ENCODE measurements around the gene SMIM38.

SMIM38 gene

GRCh38 chr11:69150175-69150574, 5.6 kb upstream of the SMIM38 start:
- DNase-seq (ENCODE audit: insufficient read length, low spot score) (no peak), FAIRE-seq (no peak)
- no peak for TF ChIP-seq CTCF (IDR thresholded peaks at IDR 0.05; ENCODE audit: insufficient read depth, missing control alignments)

- DNase-seq (ENCODE audit: insufficient read length, low spot score) (no peak), FAIRE-seq (no peak)
- no peak for TF ChIP-seq CTCF (IDR thresholded peaks at IDR 0.05; ENCODE audit: insufficient read depth, missing control alignments)
Measured at GRCh38 chr11:69151836-69152235, 3.9 kb upstream of the SMIM38 start.

- no peak for DNase-seq (ENCODE audit: insufficient read length, low spot score)
- TF ChIP-seq CTCF (IDR thresholded peaks at IDR 0.05; ENCODE audit: insufficient read depth, missing control alignments): no peak
- no peak for FAIRE-seq
Measured at GRCh38 chr11:69152733-69153421, 2.9 kb upstream of the SMIM38 start.

- DNase-seq (ENCODE audit: insufficient read length, low spot score): peak; percentile 53
- FAIRE-seq: no peak
- no peak for TF ChIP-seq CTCF (IDR thresholded peaks at IDR 0.05; ENCODE audit: insufficient read depth, missing control alignments)
Measured at GRCh38 chr11:69153661-69154060, 2.1 kb upstream of the SMIM38 start.

GRCh38 chr11:69154211-69154913, 1.4 kb upstream of the SMIM38 start:
- DNase-seq (ENCODE audit: insufficient read length, low spot score) (no peak), FAIRE-seq (no peak)
- TF ChIP-seq CTCF (IDR thresholded peaks at IDR 0.05; ENCODE audit: insufficient read depth, missing control alignments): no peak

GRCh38 chr11:69154938-69155301, 815 bp upstream of the SMIM38 start:
- no peak for TF ChIP-seq CTCF (IDR thresholded peaks at IDR 0.05; ENCODE audit: insufficient read depth, missing control alignments)
- FAIRE-seq: no peak
- no peak for DNase-seq (ENCODE audit: insufficient read length, low spot score)

GRCh38 chr11:69156235-69156639, 502 bp downstream of the SMIM38 start:
- FAIRE-seq: no peak
- no peak for DNase-seq (ENCODE audit: insufficient read length, low spot score)
- no peak for TF ChIP-seq CTCF (IDR thresholded peaks at IDR 0.05; ENCODE audit: insufficient read depth, missing control alignments)
